ENCODE results near the gene BMPR1B.

Gene BMPR1B

DNA sequence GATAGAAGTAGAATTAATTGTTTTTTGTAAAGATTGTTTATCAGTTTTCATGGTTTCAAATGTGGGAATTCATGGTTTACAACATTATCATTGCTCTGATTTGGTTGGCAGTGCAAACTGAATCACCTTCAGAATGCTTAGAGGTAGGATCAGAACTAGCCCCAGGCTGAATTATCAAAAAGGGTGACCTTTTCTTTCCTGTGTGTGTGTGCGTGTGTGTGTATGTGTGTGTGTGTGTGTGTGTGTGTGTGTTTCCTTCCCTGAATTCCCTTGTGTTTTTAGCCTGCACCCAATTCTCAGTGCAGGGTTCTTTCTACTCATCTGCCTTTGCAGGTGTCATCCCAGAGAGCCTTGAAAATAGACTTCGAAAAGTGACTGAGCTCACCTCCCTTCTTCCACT, 125.0 kb downstream of the BMPR1B start:
- TF ChIP-seq, protein P1, sequence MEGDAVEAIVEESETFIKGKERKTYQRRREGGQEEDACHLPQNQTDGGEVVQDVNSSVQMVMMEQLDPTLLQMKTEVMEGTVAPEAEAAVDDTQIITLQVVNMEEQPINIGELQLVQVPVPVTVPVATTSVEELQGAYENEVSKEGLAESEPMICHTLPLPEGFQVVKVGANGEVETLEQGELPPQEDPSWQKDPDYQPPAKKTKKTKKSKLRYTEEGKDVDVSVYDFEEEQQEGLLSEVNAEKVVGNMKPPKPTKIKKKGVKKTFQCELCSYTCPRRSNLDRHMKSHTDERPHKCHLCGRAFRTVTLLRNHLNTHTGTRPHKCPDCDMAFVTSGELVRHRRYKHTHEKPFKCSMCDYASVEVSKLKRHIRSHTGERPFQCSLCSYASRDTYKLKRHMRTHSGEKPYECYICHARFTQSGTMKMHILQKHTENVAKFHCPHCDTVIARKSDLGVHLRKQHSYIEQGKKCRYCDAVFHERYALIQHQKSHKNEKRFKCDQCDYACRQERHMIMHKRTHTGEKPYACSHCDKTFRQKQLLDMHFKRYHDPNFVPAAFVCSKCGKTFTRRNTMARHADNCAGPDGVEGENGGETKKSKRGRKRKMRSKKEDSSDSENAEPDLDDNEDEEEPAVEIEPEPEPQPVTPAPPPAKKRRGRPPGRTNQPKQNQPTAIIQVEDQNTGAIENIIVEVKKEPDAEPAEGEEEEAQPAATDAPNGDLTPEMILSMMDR (IDR thresholded peaks at IDR 0.05; ENCODE audit: low read depth, low read length): no peak
- DNase-seq (ENCODE audit: extremely low read depth, low read depth): no peak

GRCh38 chr4:94887027-94887426, 129.3 kb downstream of the BMPR1B start:
- TF ChIP-seq, protein P1 (IDR thresholded peaks at IDR 0.05; ENCODE audit: low read depth, low read length): no peak
- no peak for DNase-seq (ENCODE audit: extremely low read depth, low read depth)

DNA sequence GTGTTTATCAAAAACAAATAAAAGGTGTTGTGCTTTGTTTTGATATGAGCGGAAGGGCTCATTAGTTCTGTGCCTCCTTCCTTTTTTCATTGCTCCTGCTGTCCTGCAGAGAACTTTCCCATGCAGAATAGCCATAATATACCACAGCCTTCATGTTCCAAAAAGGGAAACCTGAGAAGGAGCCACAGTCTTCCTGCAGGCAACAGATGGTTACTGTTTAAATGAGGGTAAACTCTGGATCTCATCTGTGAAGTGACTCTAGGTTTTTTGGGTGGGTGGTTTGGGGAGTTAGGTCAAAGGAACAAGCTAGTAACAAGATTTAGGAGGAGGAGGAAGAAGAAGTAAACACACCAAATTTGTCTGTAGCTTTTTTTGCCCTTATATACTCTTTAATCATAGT, 131.8 kb downstream of the BMPR1B start:
- DNase-seq (ENCODE audit: extremely low read depth, low read depth): no peak
- TF ChIP-seq, protein P1 (IDR thresholded peaks at IDR 0.05; ENCODE audit: low read depth, low read length): no peak

DNA sequence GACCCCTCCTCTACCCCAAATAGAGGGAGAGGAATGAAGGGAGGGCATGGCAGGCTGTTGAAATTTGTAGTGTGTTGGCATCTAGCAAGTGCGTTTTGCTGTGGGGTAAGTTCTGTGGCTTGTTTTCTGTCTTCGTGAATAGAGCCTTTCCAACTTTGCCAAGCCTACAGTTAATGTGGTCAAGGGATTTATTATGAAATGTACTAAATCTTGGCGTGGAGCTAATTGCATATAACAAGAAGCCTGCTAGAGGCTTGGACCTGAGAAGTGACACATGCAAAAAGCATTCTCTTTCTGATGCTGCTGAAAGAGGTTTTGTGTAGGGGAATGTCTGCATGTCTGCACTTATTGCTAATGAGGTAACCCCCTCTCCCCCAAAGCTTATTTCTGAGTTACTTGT, 132.2 kb downstream of the BMPR1B start:
- TF ChIP-seq, protein P1 (IDR thresholded peaks at IDR 0.05; ENCODE audit: low read depth, low read length): no peak

DNA sequence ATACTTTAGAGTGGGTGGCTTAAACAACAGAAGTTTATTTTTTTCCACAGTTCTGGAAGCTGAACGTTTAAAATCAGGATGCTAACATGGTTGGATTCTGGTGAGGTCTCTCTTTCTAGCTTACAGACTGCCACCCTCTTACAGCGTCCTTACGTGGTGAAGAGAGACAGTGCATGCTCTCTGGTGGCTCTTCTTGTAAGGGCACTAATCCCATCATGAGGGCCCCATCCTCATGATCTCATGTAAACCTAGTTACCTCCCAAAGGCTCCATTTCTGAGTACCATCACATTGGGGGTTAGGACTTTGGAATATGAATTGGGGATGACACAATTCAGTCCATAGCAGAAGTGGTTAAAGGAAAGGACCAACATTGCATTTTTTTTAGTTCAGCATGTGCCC, 132.8 kb downstream of the BMPR1B start:
- DNase-seq (ENCODE audit: extremely low read depth, low read depth): no peak
- TF ChIP-seq, protein P1 (IDR thresholded peaks at IDR 0.05; ENCODE audit: low read depth, low read length): no peak

More for the DNA sequence above, 132.2 kb downstream of the BMPR1B start:
- peak; percentile 1 for DNase-seq (ENCODE audit: extremely low read depth, low read depth)

GRCh38 chr4:94892051-94892450, 134.3 kb downstream of the BMPR1B start:
- TF ChIP-seq, protein P1 (IDR thresholded peaks at IDR 0.05; ENCODE audit: low read depth, low read length): no peak
- DNase-seq (ENCODE audit: extremely low read depth, low read depth): no peak

DNA sequence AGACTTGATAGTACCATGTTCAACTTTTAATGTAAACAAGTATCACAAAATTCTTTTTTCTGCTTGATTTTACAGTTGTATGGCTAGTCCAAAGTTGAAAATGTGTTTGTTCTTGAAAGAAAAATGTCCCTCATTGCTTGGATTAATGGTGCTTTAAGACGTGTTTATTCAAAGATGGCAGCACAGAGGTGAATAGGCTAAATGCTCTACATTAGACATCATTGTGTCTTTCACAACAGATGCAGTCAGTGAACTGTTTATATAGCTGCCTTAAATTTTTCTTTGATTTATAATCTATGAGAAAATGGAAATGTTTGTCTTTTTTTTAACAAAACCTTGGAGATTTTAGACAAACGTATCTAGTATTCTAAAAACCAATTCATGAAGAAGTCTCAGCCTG, 137.3 kb downstream of the BMPR1B start:
- no peak for DNase-seq (ENCODE audit: extremely low read depth, low read depth)
- TF ChIP-seq, protein P1 (IDR thresholded peaks at IDR 0.05; ENCODE audit: low read depth, low read length): no peak
